Hematopoietic multipotent progenitor cell (in vitro differentiated cells): Measurements from ENCODE around the gene THAP9. TPM values are rescaled to one million over a fixed set of nuclear protein-coding genes. Genes with fewer than 3 reads are reported as not detected.
"Not testable (repeated sequence)": the region's sequence is repeated elsewhere in the genome, so short reads cannot be mapped to it uniquely, and the experiment has no call there.

Experiments used
- DNase-seq, 3 donors: peaks; one replicate each; pipeline ENCODE4 v3.0.0-alpha.2; 2011 to 2015; ENCODE audit warnings: low read depth in 2 of 3, low spot score in 2 of 3
- total RNA-seq: library from RNA; depleted of rRNA; stranded (reverse); fragments of >200 nt; gene quantifications from one replicate; pipeline ENCODE4 v1.2.3, GENCODE V29; 2012

The THAP9 gene
- total RNA-seq, 1 donor, result 2.7 TPM

DNA sequence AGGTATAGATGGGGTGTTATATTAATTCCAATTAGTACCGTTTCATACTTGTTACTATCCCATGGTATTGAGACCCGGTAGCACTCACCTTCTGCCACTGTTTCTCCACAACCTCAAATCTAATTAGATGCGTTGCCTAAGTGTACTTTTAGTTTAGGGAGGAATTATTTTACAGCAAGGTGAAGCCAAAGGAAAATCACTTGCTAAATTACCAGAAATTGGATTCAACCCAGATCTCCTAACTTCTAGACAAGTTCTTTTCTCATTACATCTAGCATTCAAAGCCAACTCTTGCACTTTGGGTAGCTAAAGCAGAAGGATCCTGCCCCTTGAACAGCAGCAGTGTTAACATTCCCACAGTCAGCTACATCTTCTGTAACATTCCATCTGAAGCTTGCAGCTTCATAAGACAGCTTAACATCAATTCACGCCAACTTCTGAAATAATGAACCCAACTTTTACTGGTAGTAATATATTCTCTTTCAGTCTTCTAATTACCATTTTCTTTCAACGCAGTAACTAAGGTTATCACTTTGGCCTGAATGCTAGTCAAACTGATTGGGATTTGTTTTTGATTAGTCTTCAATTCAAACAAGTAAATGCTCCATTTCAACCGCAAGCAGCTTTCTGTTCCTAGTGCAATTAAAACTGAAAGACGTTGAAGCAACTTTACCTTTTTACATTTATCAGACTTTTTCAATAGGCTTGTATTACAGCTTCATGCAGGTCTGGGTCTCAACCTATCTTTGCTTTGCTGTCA is 8.6 kb upstream of the THAP9 start:
- no peak for DNase-seq

DNA sequence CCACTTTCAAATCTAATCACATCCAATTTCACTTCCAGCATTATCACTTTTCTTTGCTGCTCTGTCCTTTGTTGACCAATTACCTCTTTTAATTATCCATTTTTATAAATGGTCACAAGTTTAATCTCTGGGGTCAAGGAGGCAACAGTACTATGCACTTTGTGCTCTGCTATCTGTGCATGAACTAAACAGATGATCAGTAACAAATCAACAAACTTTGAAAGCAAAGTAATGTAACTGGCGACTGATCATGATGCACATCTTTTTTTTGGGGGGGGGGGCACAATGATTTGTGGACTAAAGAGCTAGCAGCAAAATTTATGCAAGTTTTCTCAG is 8.1 kb upstream of the THAP9 start:
- DNase-seq, result no peak

DNA sequence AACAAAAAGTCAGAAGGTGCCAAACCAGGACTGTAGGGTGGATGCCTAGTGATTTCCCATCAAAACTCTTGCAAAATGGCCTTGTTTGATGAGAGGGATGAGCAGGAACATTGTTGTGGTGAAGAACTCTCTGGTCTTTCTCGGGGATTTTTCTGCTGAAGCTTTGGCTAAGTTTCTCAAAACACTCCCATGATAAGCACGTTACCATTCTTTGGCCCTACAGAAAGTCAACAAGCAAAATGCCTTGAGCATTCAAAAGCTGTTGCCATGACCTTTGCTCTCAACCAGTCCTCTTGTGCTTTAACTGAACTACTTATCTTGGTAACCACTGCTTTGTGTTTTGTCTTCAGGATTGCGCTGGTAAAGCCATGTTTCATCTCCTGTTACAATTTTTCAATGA is 6.6 kb upstream of the THAP9 start:
- DNase-seq, result no peak

DNA sequence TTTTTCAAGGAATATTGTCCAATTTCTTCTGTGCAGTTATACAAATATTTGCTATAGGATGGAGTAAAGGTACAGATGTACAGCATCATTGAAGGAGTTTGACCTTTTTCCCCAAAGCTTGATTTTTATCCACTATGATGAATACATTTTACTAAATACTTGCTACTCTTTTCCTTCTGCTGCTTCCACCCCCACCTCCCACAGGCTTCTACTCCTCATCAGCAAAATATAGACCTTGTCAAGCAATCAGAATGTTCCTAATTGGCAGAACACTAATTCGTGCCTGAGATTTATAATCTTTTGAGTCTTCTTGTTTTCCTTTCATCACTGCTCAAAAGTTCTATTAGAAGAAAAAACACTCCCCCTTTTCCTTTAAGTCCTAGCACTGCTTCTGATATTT is 3.8 kb upstream of the THAP9 start:
- DNase-seq, result no peak

DNA sequence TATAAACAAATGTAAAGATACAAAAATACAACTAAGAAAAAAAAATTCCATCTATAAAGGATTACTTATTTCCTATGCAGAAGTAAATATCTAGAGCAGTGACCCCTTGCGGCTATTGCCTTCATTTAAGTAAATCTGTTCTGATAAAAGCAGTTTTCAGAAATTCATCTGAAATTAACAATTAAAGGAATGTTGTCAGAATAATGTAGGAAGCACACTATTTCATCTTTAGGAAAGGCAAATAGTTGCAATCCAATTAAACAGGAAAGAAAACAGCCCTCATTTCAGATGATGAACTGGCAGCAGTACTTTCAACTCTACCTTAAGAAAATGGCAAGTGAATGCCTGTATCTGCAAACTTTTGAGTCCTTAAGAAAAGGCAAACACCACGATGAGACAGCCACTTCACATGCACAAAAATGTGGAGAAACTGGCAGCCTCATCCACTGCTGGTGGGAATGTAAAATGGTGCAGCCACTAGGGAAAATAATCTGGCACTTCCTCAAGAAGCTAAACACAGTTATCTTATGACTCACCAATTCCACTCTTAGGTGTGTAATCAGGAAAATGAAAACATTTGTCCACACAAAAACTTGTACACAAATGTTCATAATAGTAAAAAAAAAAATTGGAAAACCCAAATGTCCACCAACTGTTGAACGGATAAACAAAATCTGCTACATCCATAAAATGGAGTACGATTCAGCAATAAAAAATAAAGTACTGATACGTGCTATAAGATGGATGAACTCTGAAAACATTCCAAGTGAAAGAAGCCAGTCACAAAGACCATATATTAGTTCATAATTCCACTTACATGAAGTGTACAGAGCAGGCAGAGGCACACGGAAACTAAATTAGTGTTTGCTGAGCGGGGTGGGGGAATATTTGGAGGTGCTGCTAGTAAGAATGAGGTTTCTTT is 2.0 kb upstream of the THAP9 start:
- DNase-seq, result peak in 1 of 3 donors; percentile 53

DNA sequence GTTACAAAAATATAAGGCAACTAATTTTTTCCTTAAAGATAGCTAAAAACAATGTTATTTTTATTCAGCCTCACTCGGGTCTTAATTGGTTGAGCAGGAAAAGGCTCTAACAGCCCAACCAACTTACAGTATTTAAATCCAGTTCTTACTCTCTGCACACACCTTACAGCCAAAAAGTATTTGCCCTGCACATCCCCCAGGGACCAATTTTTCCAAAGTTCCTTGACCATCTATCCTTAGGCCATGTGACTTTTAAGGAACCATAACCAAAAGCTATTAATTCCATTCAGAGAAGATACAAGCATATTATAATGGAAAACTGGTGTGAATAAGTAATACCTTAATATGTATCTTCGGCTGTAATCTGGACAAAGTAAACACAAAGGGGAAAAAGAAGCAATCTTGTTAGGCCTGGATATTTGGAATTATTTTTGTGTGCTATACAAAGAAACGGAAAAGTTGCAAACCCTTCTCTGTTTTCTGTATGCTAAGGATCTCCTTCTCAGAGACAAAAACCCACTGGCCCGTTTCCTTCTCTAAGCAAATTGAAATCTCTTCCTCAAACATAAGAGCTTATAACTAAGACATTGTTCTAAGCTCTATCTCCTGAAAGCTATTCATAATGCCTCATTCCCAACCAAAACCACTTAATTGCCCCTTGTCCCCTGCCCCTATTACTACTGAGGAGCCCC is 1.0 kb upstream of the THAP9 start:
- DNase-seq, result no peak

DNA sequence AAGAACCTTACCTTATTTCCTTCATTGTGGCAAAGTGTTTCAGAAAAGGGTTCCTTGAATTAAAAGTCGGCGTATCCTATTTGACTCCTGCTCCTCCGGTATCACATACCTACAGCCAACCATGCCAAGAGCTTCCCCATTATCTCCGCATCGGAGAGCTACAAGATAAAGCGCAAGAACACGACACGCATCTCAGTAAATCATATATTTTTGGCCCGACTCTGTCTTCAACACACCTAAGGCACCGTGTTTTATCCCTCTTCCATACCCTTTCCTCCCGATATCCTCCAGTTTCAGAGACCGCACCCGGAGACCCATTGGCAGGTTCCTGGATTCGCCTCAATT is 497 bp upstream of the THAP9 start:
- no peak for DNase-seq

DNA sequence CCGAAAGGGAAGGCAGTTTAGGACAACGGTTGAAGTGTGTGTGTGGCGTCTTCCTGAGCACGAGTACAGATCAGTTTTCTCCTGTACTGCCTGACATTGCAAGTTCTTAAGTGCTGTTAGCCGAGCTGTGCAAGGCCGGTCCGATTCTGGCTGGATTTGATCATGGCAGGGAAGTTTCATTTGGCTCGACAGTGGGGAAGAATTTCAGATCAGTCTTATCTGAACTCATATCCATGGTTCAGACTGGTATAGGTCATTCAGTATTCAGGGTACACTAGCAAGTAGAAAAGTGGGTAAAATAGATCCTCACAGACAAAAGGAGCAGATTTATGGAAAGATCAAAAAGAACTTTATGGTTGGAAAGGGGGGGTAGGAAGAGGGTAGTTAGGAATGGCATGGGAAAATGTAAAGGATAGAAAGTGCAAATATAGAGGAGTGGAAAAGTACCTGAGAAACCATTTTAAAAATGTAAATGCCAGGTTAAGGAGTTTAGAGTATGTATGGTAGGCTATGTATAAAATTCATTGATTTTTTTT is 716 bp downstream of the THAP9 start:
- DNase-seq, result no peak

DNA sequence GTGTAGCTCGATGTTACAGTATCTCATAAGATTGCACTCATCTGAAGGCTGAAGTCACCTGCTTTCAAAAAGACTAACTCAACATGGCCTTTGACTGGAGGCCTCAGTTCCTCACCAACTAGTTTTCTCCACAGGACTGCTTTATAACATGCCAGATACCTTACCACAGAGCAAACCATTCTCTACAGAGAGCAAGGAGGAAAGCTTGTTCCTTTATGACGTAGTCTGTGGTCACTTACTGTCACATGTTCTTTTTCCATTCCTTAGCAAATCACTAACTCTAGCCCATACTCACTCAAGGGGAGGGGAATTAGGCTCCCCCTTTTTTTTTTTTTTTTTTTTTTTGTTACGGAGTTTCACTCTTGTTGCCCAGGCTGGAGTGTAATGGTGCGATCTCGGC is 3.2 kb downstream of the THAP9 start:
- peak in 1 of 3 donors; percentile 73 for DNase-seq

DNA sequence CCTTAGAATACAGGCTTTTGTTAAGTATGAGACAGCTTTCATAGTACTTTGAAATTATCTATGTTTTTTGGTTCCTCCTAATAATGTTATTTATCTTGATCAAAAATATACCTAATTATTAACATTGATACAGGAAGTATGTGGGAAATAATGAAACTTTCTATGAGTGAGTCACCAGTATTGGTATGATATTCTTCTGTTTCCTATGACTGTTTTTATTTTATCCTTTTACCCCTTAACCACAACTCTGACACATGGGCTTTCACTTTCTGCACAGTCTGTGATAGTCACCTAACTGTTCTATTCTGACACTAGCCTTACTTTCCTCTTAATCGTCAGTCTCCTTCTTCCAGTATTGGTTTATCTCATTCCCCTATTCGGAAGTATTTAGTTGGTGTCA is 4.7 kb downstream of the THAP9 start:
- DNase-seq, result peak in 2 of 3 donors; percentile 59 to 63

DNA sequence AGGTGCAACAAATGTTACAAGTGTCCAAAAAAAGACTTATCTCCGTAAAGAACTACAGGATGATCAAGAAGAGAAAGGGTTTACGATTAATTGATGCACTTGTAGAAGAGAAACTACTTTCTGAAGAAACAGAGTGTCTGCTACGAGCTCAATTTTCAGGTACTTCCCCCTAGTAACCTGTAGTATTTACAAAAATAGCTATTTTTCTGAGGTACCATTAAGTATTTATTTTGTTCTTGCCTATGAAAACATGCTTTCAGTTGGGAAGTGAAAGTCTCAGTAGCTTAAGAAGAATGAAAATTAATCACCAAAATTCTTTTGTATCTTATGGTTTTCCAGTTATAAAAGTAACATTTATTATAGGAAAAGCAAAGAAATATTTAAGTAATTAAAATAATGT is 5.9 kb downstream of the THAP9 start:
- DNase-seq, result no peak

DNA sequence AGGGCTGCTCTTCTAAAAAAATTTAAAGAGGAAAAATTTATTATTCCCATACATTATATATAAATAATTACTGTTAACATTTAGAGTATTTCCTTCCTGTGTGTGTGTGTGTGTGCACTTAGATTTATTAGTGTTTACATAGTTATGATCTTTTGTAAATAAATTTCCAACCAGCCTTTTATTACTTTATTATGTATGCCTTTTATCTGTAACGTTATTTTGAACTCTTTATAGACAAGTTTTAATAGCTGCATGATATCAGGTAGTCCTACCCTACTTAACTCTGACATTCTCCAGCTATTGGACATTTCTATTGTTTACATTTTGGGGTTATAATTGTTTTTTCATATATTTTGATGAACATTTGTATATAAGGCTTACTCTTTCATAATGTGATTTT is 8.8 kb downstream of the THAP9 start:
- no peak for DNase-seq

DNA sequence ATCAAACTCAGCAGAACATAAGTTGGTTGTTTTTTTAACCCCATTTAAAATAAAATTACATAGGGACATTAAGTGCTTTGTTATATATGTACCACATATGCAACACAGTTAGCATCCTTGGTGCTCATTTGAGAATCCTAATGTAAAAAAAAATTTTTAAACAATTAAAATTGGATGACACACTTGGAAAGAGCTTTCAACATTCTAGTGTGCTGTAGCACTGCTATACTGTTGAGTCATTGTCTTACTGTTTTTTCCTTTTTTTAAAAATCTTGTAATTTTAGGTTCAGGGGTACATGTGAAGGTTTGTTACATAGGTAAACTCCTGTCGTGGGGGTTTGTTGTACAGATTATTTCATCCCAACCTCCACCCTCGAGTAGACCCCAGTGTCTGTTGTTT is 12.8 kb downstream of the THAP9 start:
- no peak for DNase-seq

DNA sequence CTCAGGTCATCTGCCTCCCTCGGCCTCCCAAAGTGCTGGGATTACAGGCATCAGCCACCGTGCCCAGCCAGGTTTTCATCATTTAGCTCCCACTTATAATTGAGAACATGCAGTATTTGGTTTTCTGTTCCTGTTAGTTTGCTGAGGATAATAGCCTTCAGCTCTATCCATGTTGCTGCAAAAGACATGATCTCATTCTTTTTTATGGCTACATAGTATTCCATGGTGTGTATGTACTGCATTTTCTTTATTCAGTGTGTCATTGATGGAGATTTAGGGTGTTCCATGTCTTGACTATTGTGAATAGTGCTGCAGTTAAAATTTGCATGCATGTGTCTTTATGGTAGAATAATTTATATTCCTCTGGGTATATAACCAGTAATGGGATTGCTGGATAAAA is 13.4 kb downstream of the THAP9 start:
- DNase-seq, result not testable (repeated sequence)

DNA sequence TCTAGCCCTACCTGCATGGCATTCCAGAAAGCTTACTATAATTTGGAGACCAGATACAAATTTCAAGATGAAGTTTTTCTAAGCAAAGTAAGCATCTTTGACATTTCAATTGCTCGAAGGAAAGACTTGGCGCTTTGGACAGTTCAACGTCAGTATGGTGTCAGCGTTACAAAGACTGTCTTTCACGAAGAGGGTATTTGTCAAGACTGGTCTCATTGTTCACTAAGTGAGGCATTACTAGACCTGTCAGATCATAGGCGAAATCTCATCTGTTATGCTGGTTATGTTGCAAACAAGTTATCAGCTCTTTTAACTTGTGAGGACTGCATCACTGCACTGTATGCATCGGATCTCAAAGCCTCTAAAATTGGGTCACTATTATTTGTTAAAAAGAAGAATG is 17.6 kb downstream of the THAP9 start:
- DNase-seq, result no peak

DNA sequence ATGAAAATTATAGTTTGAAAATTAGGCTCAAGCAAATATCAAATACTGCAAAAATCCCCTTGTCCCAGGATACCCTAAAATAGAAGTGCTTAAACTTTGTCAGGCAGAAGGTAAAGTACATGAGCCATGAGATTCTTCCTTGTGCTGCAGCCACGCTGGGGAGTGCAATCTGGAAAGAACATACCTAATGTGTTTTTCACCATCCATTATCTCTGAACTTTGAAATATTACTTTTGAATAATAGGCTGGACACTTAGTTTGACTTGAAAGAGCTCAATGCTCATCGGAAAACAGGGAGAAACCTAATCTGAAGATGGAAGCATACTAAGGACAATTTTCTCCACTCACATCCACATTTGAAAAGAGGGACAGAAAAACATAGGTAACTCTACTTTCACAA is 18.9 kb downstream of the THAP9 start:
- no peak for DNase-seq

DNA sequence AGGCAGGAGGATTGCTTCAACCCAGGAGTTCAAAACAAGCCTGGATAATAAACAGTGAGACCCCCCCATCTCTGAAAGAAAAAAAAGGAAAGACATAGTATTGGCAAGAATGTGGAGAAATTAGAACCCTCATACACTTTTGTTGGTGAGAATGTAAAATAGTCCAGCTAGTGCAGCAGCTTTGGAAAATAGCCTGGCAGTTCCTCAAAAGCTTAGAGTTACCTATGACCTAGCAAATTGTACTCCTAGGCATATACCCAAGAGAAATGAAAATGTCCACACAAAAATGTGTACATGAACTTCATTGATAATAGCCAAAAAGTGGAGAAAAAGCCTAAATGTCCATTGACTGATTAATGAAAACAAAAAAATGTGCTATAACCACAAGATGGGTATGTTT is 21.3 kb downstream of the THAP9 start:
- DNase-seq, result no peak

DNA sequence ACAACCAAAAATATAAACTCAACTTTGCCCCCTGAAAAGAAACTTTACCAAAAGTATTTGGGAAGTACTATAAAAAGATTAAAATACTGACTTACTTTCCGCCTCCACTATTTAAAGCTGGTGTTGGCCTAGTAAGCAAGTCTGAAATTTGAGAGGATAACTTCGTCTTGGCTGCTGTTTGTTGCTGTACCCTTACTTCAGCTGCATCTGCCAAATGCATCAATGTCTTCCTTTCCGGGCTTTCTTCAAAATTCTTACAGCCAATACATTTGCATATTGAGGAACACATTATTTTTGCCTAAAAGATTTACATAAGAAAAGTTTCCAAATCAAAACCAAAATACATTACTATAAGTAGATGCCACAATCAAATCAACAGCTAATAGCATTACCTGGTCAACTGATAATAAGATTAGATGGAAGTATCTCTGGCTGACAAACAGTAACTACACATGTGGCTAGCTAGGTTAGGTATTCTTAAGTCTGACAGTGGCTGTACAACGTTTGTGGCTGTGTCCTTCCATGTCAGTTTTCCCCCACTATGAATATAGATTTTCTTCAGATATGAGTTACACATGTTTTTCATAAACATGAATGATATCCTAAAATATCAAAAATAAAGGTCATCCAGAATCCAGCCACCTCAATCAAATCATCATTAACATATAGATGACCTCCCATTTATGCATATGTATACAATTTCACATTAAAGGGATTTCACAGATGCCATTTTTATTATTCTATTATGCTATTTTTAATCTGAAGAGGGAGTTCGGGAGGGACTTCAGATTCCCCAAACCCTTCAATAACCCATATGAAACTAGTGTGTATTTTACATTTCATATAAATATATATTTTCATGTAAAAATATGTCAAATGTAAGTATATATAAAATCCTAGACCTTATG is 30.6 kb downstream of the THAP9 start:
- no peak for DNase-seq

DNA sequence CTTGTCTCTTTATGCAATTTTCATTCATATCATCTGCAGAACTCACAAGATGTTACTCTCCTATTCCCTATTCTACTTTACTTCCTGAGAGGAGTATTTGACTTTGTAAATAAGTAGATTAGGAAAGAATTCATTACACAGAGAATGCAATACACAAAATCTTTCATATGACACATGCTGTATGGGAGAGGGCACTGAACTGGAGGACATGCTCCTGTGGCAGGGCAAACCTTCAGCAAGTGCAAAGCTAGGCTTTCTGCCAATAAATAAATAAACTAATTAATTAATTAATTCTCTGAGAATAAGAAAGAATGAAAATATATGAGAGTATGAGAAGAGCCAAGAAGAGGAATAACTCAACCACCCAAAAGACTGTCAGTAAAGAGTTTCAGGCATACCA is 33.9 kb downstream of the THAP9 start:
- no peak for DNase-seq

DNA sequence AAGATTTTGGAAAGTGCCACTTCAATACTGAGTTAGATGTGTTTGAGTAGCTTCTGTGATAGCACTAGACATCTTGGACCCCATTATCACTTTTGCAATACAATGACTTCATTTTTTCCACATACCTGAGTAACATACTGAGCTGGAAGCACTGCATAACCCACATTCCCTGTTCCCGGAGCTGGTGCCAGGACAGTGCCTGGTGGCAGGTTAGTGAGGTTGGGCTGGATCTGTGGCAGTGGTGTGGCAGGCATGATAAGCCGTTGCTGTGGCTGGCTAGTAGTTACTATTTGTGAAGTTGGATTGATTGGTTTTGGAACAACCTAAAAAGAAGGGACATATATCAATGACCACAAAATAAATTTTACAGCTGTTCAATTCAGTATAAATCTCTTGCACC is 38.9 kb downstream of the THAP9 start:
- no peak for DNase-seq
